Stimulated activated effector memory CD8-positive, alpha-beta T cell treated with anti-CD3 and anti-CD28 coated beads, Interleukin-12 subunit alpha, Interleukin-12 subunit beta, amount 100 ng/mL, for 72 hours (primary cell): ENCODE measurements around the gene MAGI2.

Source experiments
- ATAC-seq: fragments of 150-1000 bp; cut with Tn5 transposase; 2 replicates; pipeline ENCODE4 v1.10.0; 2021
- DNase-seq, 2 donors: peaks; one replicate each; pipeline ENCODE4 v3.0.0; 2021 to 2022; ENCODE audit warnings: low spot score in 2 of 2
- H3K27ac Mint-ChIP-seq: one replicate; pipeline ENCODE4 v1.8.0; 2022; ENCODE audit warnings: mild to moderate bottlenecking, mixed read lengths
- H3K36me3 Mint-ChIP-seq: one replicate; pipeline ENCODE4 v1.8.0; 2022; ENCODE audit warnings: mild to moderate bottlenecking, mixed read lengths
- H3K4me1 Mint-ChIP-seq: one replicate; pipeline ENCODE4 v1.8.0; 2022; ENCODE audit warnings: mixed read lengths
- H3K4me3 Mint-ChIP-seq: one replicate; pipeline ENCODE4 v1.8.0; 2022; ENCODE audit warnings: mild to moderate bottlenecking, mixed read lengths
- H3K9me3 Mint-ChIP-seq: one replicate; pipeline ENCODE4 v1.8.0; 2022; ENCODE audit warnings: mixed read lengths

MAGI2 gene

GRCh38 chr7:79286181-79286580 is 167.3 kb downstream of the MAGI2 start:
- H3K9me3 Mint-ChIP-seq: peaks cover 6% of the 10 kb centered on the region
- DNase-seq (no peak), ATAC-seq (no peak)
- H3K4me3 Mint-ChIP-seq: no peak overlapping the region
- H3K4me1 Mint-ChIP-seq: no peaks in the 10 kb centered on the region
- no peak overlapping the region for H3K27ac Mint-ChIP-seq
- H3K36me3 Mint-ChIP-seq: no peaks in the 10 kb centered on the region

- DNase-seq (no peak), ATAC-seq (no peak)
- H3K4me1 Mint-ChIP-seq: no peaks in the 10 kb centered on the region
- H3K27ac Mint-ChIP-seq: no peak overlapping the region
- peaks cover 6% of the 10 kb centered on the region for H3K9me3 Mint-ChIP-seq
- no peaks in the 10 kb centered on the region for H3K36me3 Mint-ChIP-seq
- H3K4me3 Mint-ChIP-seq: no peak overlapping the region
Measured at GRCh38 chr7:79285756-79286155, 167.7 kb downstream of the MAGI2 start.

DNA sequence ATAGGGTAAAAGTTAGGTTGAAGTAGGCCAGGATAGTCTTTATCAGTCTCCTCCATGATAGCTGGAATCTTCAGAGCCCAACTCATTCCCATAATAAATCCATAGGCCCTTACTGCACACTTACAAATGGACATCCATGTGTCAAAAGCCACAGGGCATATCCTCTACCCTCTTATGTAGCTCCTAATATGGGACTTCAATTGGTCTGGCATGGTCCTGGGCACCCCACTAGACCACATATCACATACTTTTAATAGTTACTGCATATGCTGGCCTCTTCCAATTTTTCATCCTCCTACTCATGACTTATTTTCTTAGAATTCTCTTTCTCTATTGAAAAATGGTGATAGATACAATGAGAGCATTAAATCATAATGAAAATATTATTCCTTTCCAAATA is 169.3 kb downstream of the MAGI2 start:
- no peak overlapping the region for H3K27ac Mint-ChIP-seq
- H3K4me1 Mint-ChIP-seq: no peaks in the 10 kb centered on the region
- DNase-seq (no peak), ATAC-seq (no peak)
- H3K36me3 Mint-ChIP-seq: no peaks in the 10 kb centered on the region
- H3K4me3 Mint-ChIP-seq: no peak overlapping the region
- H3K9me3 Mint-ChIP-seq: peaks cover 12% of the 10 kb centered on the region

DNA sequence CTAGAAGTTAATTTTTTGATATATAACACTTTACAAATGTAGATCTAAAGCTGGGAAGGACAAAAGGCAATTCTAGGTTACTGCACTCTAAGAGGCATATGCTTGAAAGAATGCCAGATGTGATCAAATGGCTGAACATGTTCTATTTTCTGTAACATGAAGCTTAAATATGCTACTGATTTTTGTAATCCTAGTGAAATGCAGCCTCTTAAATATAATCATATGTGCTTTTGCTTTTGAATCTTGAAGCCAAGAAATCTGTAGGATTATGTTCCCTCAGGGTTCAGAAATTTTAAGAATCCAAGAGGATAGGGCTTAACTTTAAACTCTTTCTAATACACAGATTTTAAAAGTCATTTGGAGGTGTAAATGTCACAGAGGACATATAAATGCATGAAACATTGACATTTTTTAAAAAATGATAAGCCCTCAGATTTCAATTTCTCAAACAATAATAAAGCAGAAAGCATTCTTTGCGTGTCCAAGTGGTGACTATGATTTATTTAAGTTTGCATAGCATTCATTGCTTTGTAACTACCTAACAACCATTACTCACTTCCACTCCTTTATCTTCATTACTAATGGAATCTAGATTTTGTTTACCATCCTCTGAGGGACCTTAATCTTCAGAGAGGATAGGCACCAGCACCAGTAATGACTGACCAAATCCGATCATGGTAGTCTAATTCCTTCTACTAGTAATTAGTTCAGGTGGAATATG is 170.4 kb downstream of the MAGI2 start:
- DNase-seq (no peak), ATAC-seq (no peak)
- peaks cover 16% of the 10 kb centered on the region for H3K9me3 Mint-ChIP-seq
- H3K4me1 Mint-ChIP-seq: no peaks in the 10 kb centered on the region
- no peaks in the 10 kb centered on the region for H3K36me3 Mint-ChIP-seq
- no peak overlapping the region for H3K4me3 Mint-ChIP-seq
- H3K27ac Mint-ChIP-seq: no peak overlapping the region

- ATAC-seq: no peak
- no peak for DNase-seq
- no peak overlapping the region for H3K27ac Mint-ChIP-seq
Measured at GRCh38 chr7:79282070-79282694, 171.3 kb downstream of the MAGI2 start.

GRCh38 chr7:79281426-79281825 is 172.0 kb downstream of the MAGI2 start:
- H3K9me3 Mint-ChIP-seq: peaks cover 18% of the 10 kb centered on the region
- no peak overlapping the region for H3K27ac Mint-ChIP-seq
- ATAC-seq: no peak
- no peaks in the 10 kb centered on the region for H3K4me1 Mint-ChIP-seq
- H3K4me3 Mint-ChIP-seq: no peak overlapping the region
- no peaks in the 10 kb centered on the region for H3K36me3 Mint-ChIP-seq
- DNase-seq: no peak

More at GRCh38 chr7:79282070-79282694, 171.3 kb downstream of the MAGI2 start:
- Mint-ChIP-seq H3K9me3 (peaks cover 18% of the 10 kb centered on the region), H3K36me3 (no peaks in the 10 kb centered on the region), H3K4me3 (no peak overlapping the region), H3K4me1 (no peaks in the 10 kb centered on the region)

- Mint-ChIP-seq H3K27ac (no peak overlapping the region), H3K9me3 (peaks cover 8% of the 10 kb centered on the region), H3K4me3 (no peak overlapping the region), H3K4me1 (no peaks in the 10 kb centered on the region), H3K36me3 (no peaks in the 10 kb centered on the region)
- ATAC-seq (no peak), DNase-seq (no peak)
Measured at GRCh38 chr7:79272938-79273337, 180.5 kb downstream of the MAGI2 start.

DNA sequence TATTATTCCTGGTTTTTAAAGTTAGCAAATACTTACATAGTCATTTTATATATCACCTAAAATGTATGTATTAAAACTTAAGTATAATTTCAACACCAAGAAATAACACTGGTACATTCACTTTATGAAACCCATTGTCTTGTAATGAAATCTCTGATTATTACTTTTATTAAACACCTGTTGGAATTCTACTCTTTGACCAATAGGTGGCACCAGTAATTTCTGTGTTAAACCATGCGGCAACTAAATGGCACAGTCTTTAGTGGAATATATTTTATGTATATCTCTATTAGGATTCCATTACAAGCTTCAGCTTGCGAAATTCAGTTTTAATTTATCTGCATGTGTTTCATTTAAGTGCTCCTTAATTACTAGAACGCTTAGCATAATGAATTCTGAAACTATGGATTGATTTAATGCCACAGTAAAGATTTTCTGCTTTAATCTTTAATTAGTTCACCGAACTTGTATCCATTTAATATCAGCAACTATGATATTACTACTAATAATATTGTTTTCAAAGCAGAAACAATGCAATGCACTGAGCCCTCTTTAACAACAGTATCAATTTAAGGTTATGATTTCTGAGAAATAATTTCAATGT is 181.3 kb downstream of the MAGI2 start:
- ATAC-seq (no peak), DNase-seq (no peak)
- Mint-ChIP-seq H3K4me1 (no peaks in the 10 kb centered on the region), H3K27ac (no peak overlapping the region), H3K9me3 (peaks cover 11% of the 10 kb centered on the region), H3K36me3 (no peaks in the 10 kb centered on the region), H3K4me3 (no peak overlapping the region)

- H3K9me3 Mint-ChIP-seq: peaks cover 18% of the 10 kb centered on the region
- H3K27ac Mint-ChIP-seq: no peak overlapping the region
- H3K4me1 Mint-ChIP-seq: no peaks in the 10 kb centered on the region
- H3K4me3 Mint-ChIP-seq: no peak overlapping the region
- no peaks in the 10 kb centered on the region for H3K36me3 Mint-ChIP-seq
- DNase-seq: no peak
- no peak for ATAC-seq
Measured at GRCh38 chr7:79268730-79269129, 184.7 kb downstream of the MAGI2 start.

DNA sequence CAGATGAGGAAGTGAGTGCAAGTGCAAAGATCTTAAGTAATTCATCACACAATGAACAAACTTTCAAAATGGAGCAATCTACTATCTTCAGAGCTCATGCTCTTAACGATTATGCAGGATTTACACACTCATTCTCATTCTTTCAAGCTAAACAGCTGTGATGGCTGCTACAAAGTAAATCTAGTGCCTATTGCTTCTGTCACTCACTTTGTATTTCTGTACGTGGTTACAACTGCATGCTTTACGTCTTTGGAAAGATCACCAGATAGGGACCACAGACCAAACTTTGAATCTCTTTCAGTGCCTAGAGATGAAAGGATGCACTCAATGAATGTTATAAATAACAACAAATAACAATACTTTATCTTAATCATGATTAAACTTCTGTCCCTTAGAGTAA is 194.6 kb downstream of the MAGI2 start:
- ATAC-seq (no peak), DNase-seq (no peak)
- Mint-ChIP-seq H3K36me3 (no peaks in the 10 kb centered on the region), H3K9me3 (peaks cover 8% of the 10 kb centered on the region), H3K4me1 (no peaks in the 10 kb centered on the region), H3K4me3 (no peak overlapping the region), H3K27ac (no peak overlapping the region)

DNA sequence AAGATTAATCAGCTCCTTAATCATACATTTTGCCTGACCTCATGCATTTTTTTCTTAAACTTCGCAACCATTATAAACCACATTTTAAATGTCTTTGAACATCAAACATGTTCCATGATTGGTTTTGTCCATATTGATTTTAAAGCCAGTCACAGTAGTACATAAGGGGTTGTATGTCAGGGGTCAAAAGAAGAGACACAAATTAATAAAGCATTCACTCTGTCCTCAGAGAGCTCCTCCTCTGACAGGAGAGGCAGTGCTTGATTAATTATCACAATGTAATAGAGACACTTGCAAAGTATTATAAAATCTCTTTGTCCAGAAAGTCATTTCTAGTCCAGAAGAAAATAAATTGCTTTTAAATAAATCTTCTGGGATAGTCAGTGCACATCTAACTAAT is 195.5 kb downstream of the MAGI2 start:
- Mint-ChIP-seq H3K4me1 (no peaks in the 10 kb centered on the region), H3K9me3 (peaks cover 8% of the 10 kb centered on the region), H3K27ac (no peak overlapping the region), H3K4me3 (no peak overlapping the region), H3K36me3 (no peaks in the 10 kb centered on the region)
- DNase-seq (no peak), ATAC-seq (no peak)

DNA sequence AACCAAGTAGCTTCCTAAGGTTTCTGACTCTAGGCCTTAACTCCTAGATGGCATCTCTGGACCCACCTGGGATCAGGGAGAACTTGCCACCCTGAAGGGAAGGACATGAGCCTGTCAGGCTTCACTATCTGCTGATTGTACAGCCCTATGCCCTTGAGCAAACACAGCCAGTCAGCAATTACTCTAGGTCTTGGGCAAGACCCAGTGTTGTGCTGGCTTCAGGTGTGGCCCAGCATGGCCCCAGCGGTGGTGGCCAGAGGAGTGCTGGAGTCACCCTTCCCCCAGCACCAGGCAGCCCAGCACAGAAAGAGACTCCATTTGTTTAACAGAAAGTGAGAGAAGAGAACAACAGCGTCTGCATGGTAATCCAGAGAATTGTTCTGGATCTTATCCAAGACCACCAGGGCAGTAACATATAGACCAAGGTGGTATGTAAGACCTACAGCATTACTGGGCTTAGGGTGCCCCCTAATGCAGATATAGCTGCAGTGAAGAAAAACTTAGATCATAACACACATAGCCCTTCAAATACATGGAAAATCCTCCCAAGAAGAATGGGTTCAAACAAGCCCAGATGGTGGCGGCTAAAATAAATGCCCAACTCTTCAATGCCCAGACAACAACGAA is 207.7 kb downstream of the MAGI2 start:
- H3K27ac Mint-ChIP-seq: no peak overlapping the region

GRCh38 chr7:79244482-79244881 is 209.0 kb downstream of the MAGI2 start:
- DNase-seq (no peak), ATAC-seq (no peak)
- no peak overlapping the region for H3K4me3 Mint-ChIP-seq
- H3K4me1 Mint-ChIP-seq: no peaks in the 10 kb centered on the region
- H3K9me3 Mint-ChIP-seq: peaks cover 14% of the 10 kb centered on the region
- no peaks in the 10 kb centered on the region for H3K36me3 Mint-ChIP-seq
- H3K27ac Mint-ChIP-seq: no peak overlapping the region

More for the DNA sequence above, 207.7 kb downstream of the MAGI2 start:
- no peak for DNase-seq
- Mint-ChIP-seq H3K36me3 (no peaks in the 10 kb centered on the region), H3K4me1 (no peaks in the 10 kb centered on the region), H3K4me3 (no peak overlapping the region), H3K9me3 (peaks cover 12% of the 10 kb centered on the region)
- ATAC-seq: no peak

DNA sequence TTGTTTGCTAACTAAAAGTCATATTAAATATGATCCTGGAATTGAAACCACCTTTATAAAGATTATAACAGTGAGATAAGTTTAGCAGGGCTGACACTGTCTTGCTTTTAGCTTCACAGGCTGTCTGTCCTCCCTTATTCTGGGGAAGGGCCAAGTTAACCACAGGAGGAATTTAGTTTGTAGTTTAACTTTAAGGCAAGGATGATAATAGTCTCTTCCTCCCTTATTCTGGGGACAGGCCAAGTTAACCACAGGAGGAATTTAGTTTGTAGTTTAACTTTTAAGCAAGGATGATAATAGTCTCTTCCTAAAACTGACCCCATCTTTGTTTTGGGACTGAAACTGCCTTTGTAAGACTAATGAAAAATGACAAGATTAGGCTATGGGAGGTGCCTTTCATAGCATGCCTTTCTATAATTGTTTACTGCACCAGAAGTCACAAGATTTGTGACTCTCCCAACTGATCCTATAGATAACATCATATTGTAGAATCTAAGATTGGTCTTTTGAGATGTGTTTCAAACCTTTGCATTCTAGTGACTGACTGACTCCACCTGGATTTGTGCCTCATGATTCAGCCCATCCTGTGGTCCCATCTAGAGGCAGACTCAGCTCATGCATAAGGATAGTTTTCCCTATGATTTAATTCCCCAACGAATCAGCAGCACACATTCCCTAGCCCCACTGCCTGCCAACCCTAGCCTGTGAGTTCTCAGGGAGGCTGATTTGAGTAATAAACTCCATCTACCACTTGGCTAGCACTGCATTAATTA is 212.0 kb downstream of the MAGI2 start:
- DNase-seq: no peak
- H3K36me3 Mint-ChIP-seq: no peaks in the 10 kb centered on the region
- H3K9me3 Mint-ChIP-seq: peaks cover 13% of the 10 kb centered on the region
- H3K27ac Mint-ChIP-seq: no peak overlapping the region
- ATAC-seq: no peak
- H3K4me1 Mint-ChIP-seq: no peaks in the 10 kb centered on the region
- no peak overlapping the region for H3K4me3 Mint-ChIP-seq

GRCh38 chr7:79240413-79240812 is 213.1 kb downstream of the MAGI2 start:
- Mint-ChIP-seq H3K36me3 (no peaks in the 10 kb centered on the region), H3K4me1 (no peaks in the 10 kb centered on the region), H3K9me3 (peaks cover 12% of the 10 kb centered on the region), H3K27ac (no peak overlapping the region), H3K4me3 (no peak overlapping the region)
- DNase-seq: no peak
- no peak for ATAC-seq
